Mesothelial cell of epicardium (in vitro differentiated cells): Measurements from ENCODE around the gene DUS4L. TPM values are rescaled to one million over a fixed set of nuclear protein-coding genes. Genes with fewer than 3 reads are reported as not detected.

ENCODE experiments used
- DNase-seq, 2 experiments: peaks; one replicate each; pipeline ENCODE4 v3.0.0; 2021; ENCODE audit warnings: low spot score in 2 of 2; ENCODE audit not compliant: unreplicated experiment in 2 of 2
- H3K27ac Mint-ChIP-seq: 2 replicates; pipeline ENCODE4 v1.8.0; 2021; ENCODE audit warnings: mixed read lengths
- H3K27me3 Mint-ChIP-seq: 2 replicates; pipeline ENCODE4 v1.8.0; 2021; ENCODE audit warnings: low read depth, mixed read lengths
- H3K36me3 Mint-ChIP-seq: 2 replicates; pipeline ENCODE4 v1.8.0; 2021; ENCODE audit warnings: mixed read lengths
- H3K4me1 Mint-ChIP-seq: 2 replicates; pipeline ENCODE4 v1.8.0; 2021; ENCODE audit warnings: mixed read lengths
- H3K4me3 Mint-ChIP-seq: 2 replicates; pipeline ENCODE4 v1.8.0; 2021; ENCODE audit warnings: mild to moderate bottlenecking, moderate library complexity, mixed read lengths
- H3K9me3 Mint-ChIP-seq: 2 replicates; pipeline ENCODE4 v1.8.0; 2021; ENCODE audit warnings: mixed read lengths
- CTCF ChIP-seq: fragments of 200-600 bp; sonication (generic); IDR thresholded peaks from one replicate; pipeline ENCODE4 v1.5.0; 2021; ENCODE audit warnings: antibody characterized with exemption; ENCODE audit not compliant: unreplicated experiment
- total RNA-seq: library from RNA; stranded (reverse); gene quantifications from 3 replicates; pipeline ENCODE4 v1.2.1, GENCODE V29; 2021

DUS4L gene
- total RNA-seq, 1 donor from 2014 or later = 12.8 TPM

- H3K36me3 Mint-ChIP-seq = peaks cover 22% of the 10 kb centered on the region
- no peak overlapping the region for H3K4me3 Mint-ChIP-seq
- peaks cover 8% of the 10 kb centered on the region for H3K4me1 Mint-ChIP-seq
- DNase-seq = no peak
- H3K9me3 Mint-ChIP-seq = peaks cover 6% of the 10 kb centered on the region
- H3K27ac Mint-ChIP-seq = no peak overlapping the region
- no peaks in the 10 kb centered on the region for H3K27me3 Mint-ChIP-seq
- no peak for TF ChIP-seq CTCF
Measured at GRCh38 chr7:107592361-107593024, 28.7 kb downstream of the DUS4L start.

- no peak for DNase-seq
- no peak for TF ChIP-seq CTCF
- H3K4me1 Mint-ChIP-seq = peaks cover 8% of the 10 kb centered on the region
- H3K27ac Mint-ChIP-seq = no peak overlapping the region
- H3K36me3 Mint-ChIP-seq = peaks cover 22% of the 10 kb centered on the region
- H3K9me3 Mint-ChIP-seq = peaks cover 6% of the 10 kb centered on the region
- no peak overlapping the region for H3K4me3 Mint-ChIP-seq
- no peaks in the 10 kb centered on the region for H3K27me3 Mint-ChIP-seq
Measured at GRCh38 chr7:107593025-107593410, 29.2 kb downstream of the DUS4L start.

GRCh38 chr7:107594961-107595737 lies 31.4 kb downstream of the DUS4L start:
- peaks cover 8% of the 10 kb centered on the region for H3K4me1 Mint-ChIP-seq
- DNase-seq = no peak
- no peaks in the 10 kb centered on the region for H3K27me3 Mint-ChIP-seq
- H3K4me3 Mint-ChIP-seq = no peak overlapping the region
- no peak overlapping the region for H3K27ac Mint-ChIP-seq
- no peak for TF ChIP-seq CTCF
- peaks cover 14% of the 10 kb centered on the region for H3K36me3 Mint-ChIP-seq
- no peaks in the 10 kb centered on the region for H3K9me3 Mint-ChIP-seq

- Mint-ChIP-seq H3K4me1 (peaks cover 2% of the 10 kb centered on the region), H3K27ac (no peak overlapping the region), H3K27me3 (no peaks in the 10 kb centered on the region), H3K36me3 (peaks cover 20% of the 10 kb centered on the region), H3K4me3 (no peak overlapping the region), H3K9me3 (no peaks in the 10 kb centered on the region)
- DNase-seq = no peak
- TF ChIP-seq CTCF = no peak
Measured at GRCh38 chr7:107596881-107597581, 33.3 kb downstream of the DUS4L start.

GRCh38 chr7:107597582-107597916 lies 33.8 kb downstream of the DUS4L start:
- no peak overlapping the region for H3K27ac Mint-ChIP-seq
- no peak for DNase-seq
- no peak overlapping the region for H3K4me3 Mint-ChIP-seq
- no peaks in the 10 kb centered on the region for H3K27me3 Mint-ChIP-seq
- H3K9me3 Mint-ChIP-seq = no peaks in the 10 kb centered on the region
- H3K36me3 Mint-ChIP-seq = peaks cover 21% of the 10 kb centered on the region
- no peak for TF ChIP-seq CTCF
- peaks cover 2% of the 10 kb centered on the region for H3K4me1 Mint-ChIP-seq
